PC-3 (cell line): ENCODE results near the gene BGLAP. TPM values are rescaled to one million over a fixed set of nuclear protein-coding genes. Genes with fewer than 3 reads are reported as not detected.

Experiments used
- ATAC-seq: fragments of 200-7000 bp; cut with Tn5 transposase; 2 replicates; pipeline ENCODE4 v1.9.1; 2020; ENCODE audit warnings: mild to moderate bottlenecking, moderate library complexity
- BruUV-seq: library from RNA; stranded (reverse); fragments of 400-500 nt; replicated peaks from 2 replicates; lab custom pipeline; 2021; lab: Mats Ljungman, UMichigan
- CTCF ChIA-PET: fragments of 300-600 bp; sonication (Branson Sonifier 250); formaldehyde crosslinking; loops from one replicate; lab custom pipeline; 2022; ENCODE audit warnings: antibody characterized with exemption; lab: Charles Lee
- POLR2A ChIA-PET: fragments of 300-600 bp; sonication (Branson Sonifier 250); formaldehyde crosslinking; loops from one replicate; lab custom pipeline; 2022; ENCODE audit warnings: antibody characterized with exemption; ENCODE audit not compliant: unreplicated experiment; lab: Charles Lee
- DNase-seq: peaks from one replicate; pipeline ENCODE4 v3.0.0-alpha.2; 2015
- H2AFZ ChIP-seq: fragments of 300-600 bp; sonication (generic); 2 replicates; pipeline ENCODE4 v1.6.0; 2016; ENCODE audit warnings: antibody characterized with exemption, low read length
- H3F3A ChIP-seq: fragments of 300-600 bp; sonication (generic); one replicate; pipeline ENCODE4 v1.6.0; 2017; ENCODE audit warnings: antibody characterized with exemption, low read length, control low read depth, mild to moderate bottlenecking; ENCODE audit not compliant: unreplicated experiment
- H3K27ac ChIP-seq: fragments of 300-600 bp; sonication (generic); 2 replicates; pipeline ENCODE4 v1.5.1; 2016; ENCODE audit warnings: mild to moderate bottlenecking, low read length
- H3K27me3 ChIP-seq: fragments of 300-600 bp; sonication (generic); 2 replicates; pipeline ENCODE4 v1.6.1; 2016; ENCODE audit warnings: low read length, mixed read lengths
- H3K36me3 ChIP-seq: fragments of 300-600 bp; sonication (generic); 2 replicates; pipeline ENCODE4 v1.6.1; 2016; ENCODE audit warnings: low read depth, mixed run types, low read length, mixed read lengths
- H3K4me1 ChIP-seq: fragments of 300-600 bp; sonication (generic); 2 replicates; pipeline ENCODE4 v1.5.1; 2016; ENCODE audit warnings: low read length; ENCODE audit not compliant: insufficient read depth
- H3K4me2 ChIP-seq: fragments of 300-600 bp; sonication (generic); 2 replicates; pipeline ENCODE4 v1.6.0; 2016; ENCODE audit warnings: low read length
- H3K4me3 ChIP-seq: fragments of 300-600 bp; sonication (generic); 2 replicates; pipeline ENCODE4 v1.5.1; 2016; ENCODE audit warnings: mild to moderate bottlenecking, low read length, mixed read lengths
- H3K79me2 ChIP-seq: fragments of 300-600 bp; sonication (generic); 2 replicates; pipeline ENCODE4 v1.6.1; 2017; ENCODE audit warnings: low read length, mixed read lengths
- H3K9ac ChIP-seq: fragments of 300-600 bp; sonication (generic); 2 replicates; pipeline ENCODE4 v1.6.0; 2016; ENCODE audit warnings: mild to moderate bottlenecking, low read length
- H3K9me2 ChIP-seq: fragments of 300-600 bp; sonication (generic); replicated peaks from 2 replicates; pipeline ENCODE4 v1.6.1; 2016; ENCODE audit warnings: mixed run types, low read length, mixed read lengths
- H3K9me3 ChIP-seq: fragments of 300-600 bp; sonication (generic); 2 replicates; pipeline ENCODE4 v1.6.1; 2016; ENCODE audit warnings: low read length, mixed read lengths
- H4K20me1 ChIP-seq: fragments of 300-600 bp; sonication (generic); 2 replicates; pipeline ENCODE4 v1.6.1; 2016; ENCODE audit warnings: low read length, mixed read lengths
- CTCF ChIP-seq: fragments of 300-600 bp; sonication (generic); conservative IDR thresholded peaks from 2 replicates; pipeline ENCODE4 v1.5.1; 2017; ENCODE audit warnings: antibody characterized with exemption, low read depth, mild to moderate bottlenecking, low read length
- EZH2 ChIP-seq: fragments of 300-600 bp; sonication (generic); IDR thresholded peaks from one replicate; pipeline ENCODE4 v1.6.1; 2017; ENCODE audit warnings: antibody characterized with exemption, mild to moderate bottlenecking, low read length; ENCODE audit not compliant: unreplicated experiment
- EZH2phosphoT487 ChIP-seq: fragments of 300-600 bp; sonication (generic); IDR thresholded peaks from 2 replicates; pipeline ENCODE4 v1.6.1; 2018; ENCODE audit warnings: mild to moderate bottlenecking, antibody characterized with exemption, low read length, borderline replicate concordance
- intact Hi-C: fragments of 100-400 bp; cut with micrococcal nuclease; formaldehyde crosslinking; loops from 2 replicates; pipeline ENCODE4 v1.9.0; 2023
- total RNA-seq: library from RNA; depleted of rRNA; stranded (reverse); fragments of >200 nt; gene quantifications from 2 replicates; pipeline ENCODE4 v1.2.3, GENCODE V29; 2014

The BGLAP gene
- total RNA-seq, 1 experiment from 2014 or later = 2.5 TPM

- no peaks in the 10 kb centered on the region for H3K27me3 ChIP-seq
- intact Hi-C loops = no loop called here
- peak within 1 kb of the TSS; percentile 76 for H3K27ac ChIP-seq
- peak within 1 kb of the TSS; percentile 86 for H3K4me3 ChIP-seq
- H3K4me2 ChIP-seq = peak within 1 kb of the TSS; percentile 95
- H2AFZ ChIP-seq = peak within 1 kb of the TSS; percentile 89
- peaks cover 59% of the 10 kb centered on the region for H3K79me2 ChIP-seq
- no peaks in the 10 kb centered on the region for H3F3A ChIP-seq
- H3K4me1 ChIP-seq = peaks cover 32% of the 10 kb centered on the region
- ATAC-seq = no peak
- H3K9me3 ChIP-seq = no peaks in the 10 kb centered on the region
- TF ChIP-seq EZH2 = no peak
- TF ChIP-seq EZH2phosphoT487 = no peak
- no peak for TF ChIP-seq CTCF
- ChIA-PET POLR2A (no interaction called here), CTCF (no interaction called here)
- peak; percentile 86 for DNase-seq
- H3K9ac ChIP-seq = peak within 1 kb of the TSS; percentile 98
- peaks cover 9% of the 10 kb centered on the region for H3K36me3 ChIP-seq
- H4K20me1 ChIP-seq = peaks cover 29% of the 10 kb centered on the region
- no TSS peak for BruUV-seq
- no peaks in the 10 kb centered on the region for H3K9me2 ChIP-seq
Observed at GRCh38 chr1:156284112-156284511, 42.1 kb downstream of the BGLAP start, which contains the start of gene TMEM79. Gene TMEM79, plus strand, starts transcription at chr1:156284325. Its CDS starts 902 bp downstream, at chr1:156285227.

GRCh38 chr1:156284757-156285156 is 42.8 kb downstream of the BGLAP start:
- peak overlapping the region; percentile 34; the same call in 1 of the 2 replicates for H3K9ac ChIP-seq
- peaks cover 3% of the 10 kb centered on the region for H3K36me3 ChIP-seq
- H3K9me2 ChIP-seq = no peaks in the 10 kb centered on the region
- no peak overlapping the region for H2AFZ ChIP-seq
- ChIA-PET CTCF (no interaction called here), POLR2A (interaction anchor here (0.6 kb wide), 1 partner anchor 37 kb away, joined by 4 read pairs; no protein-coding TSS in a partner anchor)
- no peak overlapping the region for H3K27ac ChIP-seq
- no peaks in the 10 kb centered on the region for H3K9me3 ChIP-seq
- TF ChIP-seq EZH2 (no peak), EZH2phosphoT487 (no peak), CTCF (no peak)
- peaks cover 23% of the 10 kb centered on the region for H4K20me1 ChIP-seq
- intact Hi-C loops = no loop called here
- no TSS peak for BruUV-seq
- peak overlapping the region; percentile 86 for H3K4me3 ChIP-seq
- H3K79me2 ChIP-seq = peaks cover 53% of the 10 kb centered on the region
- DNase-seq = no peak
- no peaks in the 10 kb centered on the region for H3K27me3 ChIP-seq
- ATAC-seq = no peak
- H3K4me2 ChIP-seq = peak overlapping the region; percentile 95
- peaks cover 32% of the 10 kb centered on the region for H3K4me1 ChIP-seq
- H3F3A ChIP-seq = no peaks in the 10 kb centered on the region

- Histone ChIP-seq H3K9me2 (no peaks in the 10 kb centered on the region), H3K36me3 (no peaks in the 10 kb centered on the region), H3F3A (no peaks in the 10 kb centered on the region), H2AFZ (no peak overlapping the region), H3K4me2 (no peak overlapping the region), H3K4me1 (peaks cover 32% of the 10 kb centered on the region), H3K9me3 (no peaks in the 10 kb centered on the region), H3K79me2 (peaks cover 46% of the 10 kb centered on the region), H3K9ac (no peak overlapping the region), H3K27ac (no peak overlapping the region), H4K20me1 (peaks cover 16% of the 10 kb centered on the region), H3K4me3 (no peak overlapping the region), H3K27me3 (no peaks in the 10 kb centered on the region)
- no peak for ATAC-seq
- TF ChIP-seq CTCF = no peak
- TF ChIP-seq EZH2 = no peak
- no peak for TF ChIP-seq EZH2phosphoT487
- CTCF ChIA-PET = no interaction called here
- DNase-seq = no peak
- intact Hi-C loops = no loop called here
- BruUV-seq = no TSS peak
- POLR2A ChIA-PET = no interaction called here
Observed at GRCh38 chr1:156285437-156285836, 43.5 kb downstream of the BGLAP start.
